Measurements from ENCODE around the gene PIGU.

PIGU gene

DNA sequence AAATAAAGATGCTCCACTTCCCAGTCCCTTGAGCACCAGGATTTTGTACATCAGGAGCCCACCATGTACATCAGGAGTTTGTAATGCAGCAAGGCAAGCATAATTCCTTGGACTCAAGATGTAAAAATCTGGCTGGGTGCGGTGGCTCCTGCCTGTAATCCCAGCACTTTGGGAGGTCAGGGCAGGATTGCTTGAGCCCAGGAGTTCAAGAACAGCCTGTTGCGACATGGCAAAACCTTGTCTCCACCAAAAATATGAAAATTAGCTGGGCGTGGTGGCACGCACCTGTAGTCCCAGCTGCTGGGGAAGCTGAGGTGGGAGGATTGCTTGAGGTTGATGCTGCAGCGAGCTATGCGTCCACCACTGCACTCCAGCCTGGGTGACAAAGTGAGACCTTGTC lies 134.5 kb downstream of the PIGU start:
- no peak for TF ChIP-seq ZNF274 (IDR thresholded peaks at IDR 0.05; ENCODE audit: low read depth, low read length)
- no peak overlapping the region for H3K4me3 ChIP-seq (ENCODE audit: low read length)

DNA sequence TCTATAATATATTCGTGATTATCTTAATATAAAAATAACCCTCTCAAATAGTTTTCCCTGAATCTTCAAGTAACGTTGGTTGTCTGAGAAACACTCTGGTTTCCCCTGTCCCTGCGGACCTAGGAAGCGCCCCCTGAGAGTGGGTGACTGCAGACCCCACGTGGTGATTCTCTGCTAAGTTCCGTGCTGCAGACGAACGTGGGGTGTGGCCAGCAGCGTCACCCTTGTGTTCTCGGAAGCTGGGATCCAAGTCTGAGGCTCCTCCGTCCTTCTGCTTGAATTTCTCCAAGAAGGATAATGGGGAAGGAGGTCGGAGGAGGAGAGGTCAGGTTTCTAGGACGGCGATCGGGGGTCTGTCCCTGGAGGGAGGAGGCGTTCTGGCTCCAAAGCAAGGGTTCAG lies 135.0 kb downstream of the PIGU start:
- TF ChIP-seq ZNF274 (IDR thresholded peaks at IDR 0.05; ENCODE audit: low read depth, low read length), result no peak
- no peak overlapping the region for H3K4me3 ChIP-seq (ENCODE audit: low read length)

DNA sequence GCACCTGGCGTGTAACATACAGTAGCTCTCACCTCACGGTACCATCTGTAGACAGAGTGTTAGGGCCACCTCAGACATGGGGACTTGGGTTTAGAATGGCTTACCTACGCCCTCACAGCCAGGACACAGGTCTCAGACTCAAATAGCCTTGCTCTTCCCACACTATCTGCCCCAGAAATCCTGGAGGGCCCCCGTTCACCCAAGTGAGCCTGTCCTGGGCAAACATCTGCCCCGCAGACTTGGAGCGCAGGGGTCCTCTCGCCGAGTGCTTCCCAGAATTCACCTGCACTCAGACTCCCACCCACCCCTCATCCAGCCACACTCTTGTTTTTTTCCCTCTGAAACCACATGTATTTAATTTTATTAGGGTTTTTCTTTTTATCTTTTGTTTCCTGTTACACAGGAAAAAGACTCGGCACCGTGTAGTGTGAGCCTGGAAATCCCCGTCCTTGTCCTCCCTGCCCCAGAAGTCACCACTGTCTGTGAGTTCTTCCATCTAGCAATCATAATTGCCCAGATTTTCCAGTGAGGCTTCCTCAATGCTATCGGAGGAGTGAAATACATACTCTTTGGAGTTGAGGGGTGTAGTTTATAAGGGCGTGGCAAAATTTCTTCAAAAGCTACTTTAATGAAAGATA lies 135.5 kb downstream of the PIGU start:
- TF ChIP-seq ZNF274 (IDR thresholded peaks at IDR 0.05; ENCODE audit: low read depth, low read length), result no peak

DNA sequence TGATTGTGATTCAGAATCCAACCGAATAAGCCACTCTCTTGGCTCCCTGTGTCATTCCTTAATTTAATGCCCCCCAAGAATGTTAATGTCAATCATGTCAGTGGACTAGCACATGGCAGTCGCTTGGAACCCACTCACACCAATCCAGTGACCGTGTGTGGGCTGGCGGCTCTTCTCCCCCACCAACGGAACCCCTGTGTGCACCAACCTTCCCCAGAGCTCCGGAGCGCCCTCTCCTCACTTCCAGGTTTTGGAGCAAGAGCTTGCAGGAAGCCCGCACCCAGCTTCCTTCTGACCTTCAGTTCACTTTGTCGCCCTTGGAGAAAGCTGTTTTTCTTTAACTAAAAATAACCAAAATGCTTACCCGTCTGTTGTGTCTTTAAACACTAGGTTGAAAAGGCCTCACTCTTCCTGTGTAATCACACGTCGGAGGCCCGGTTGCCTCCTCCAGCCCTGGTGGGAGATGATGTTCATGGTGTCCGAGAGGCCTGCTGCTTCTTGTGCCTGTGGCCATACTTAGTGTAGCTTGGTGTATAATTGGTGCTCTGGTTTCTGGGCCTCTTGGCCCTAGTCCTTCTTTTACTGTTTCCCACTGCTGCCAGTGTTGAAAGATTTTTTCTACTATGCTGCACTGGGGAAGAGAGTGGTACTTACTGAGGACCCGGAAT lies 136.2 kb downstream of the PIGU start:
- no peak for TF ChIP-seq ZNF274 (IDR thresholded peaks at IDR 0.05; ENCODE audit: low read depth, low read length)
- H3K4me3 ChIP-seq (ENCODE audit: low read length), result no peak overlapping the region

More for the DNA sequence above, 135.5 kb downstream of the PIGU start:
- no peak overlapping the region for H3K4me3 ChIP-seq (ENCODE audit: low read length)

DNA sequence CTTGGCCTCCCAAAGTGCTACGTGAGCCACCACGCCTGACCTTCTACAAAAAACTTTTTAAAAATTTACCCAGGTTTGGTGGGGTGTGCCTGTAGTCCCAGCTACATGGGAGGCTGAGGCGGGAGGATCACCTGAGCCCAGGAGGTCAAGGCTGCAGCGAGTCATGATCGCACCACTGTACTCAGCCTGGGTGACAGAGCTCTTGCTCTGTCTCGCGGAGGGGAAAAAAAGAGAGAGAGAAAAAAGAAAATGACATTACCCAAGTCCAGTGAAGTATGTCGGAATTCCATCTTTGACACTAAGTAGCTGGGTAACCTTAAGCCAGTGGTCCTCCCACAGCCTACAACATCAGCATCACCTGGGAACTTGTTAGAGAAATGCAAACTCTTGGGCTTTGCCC lies 137.1 kb downstream of the PIGU start:
- H3K4me3 ChIP-seq (ENCODE audit: low read length), result no peak overlapping the region
- TF ChIP-seq ZNF274 (IDR thresholded peaks at IDR 0.05; ENCODE audit: low read depth, low read length), result no peak

DNA sequence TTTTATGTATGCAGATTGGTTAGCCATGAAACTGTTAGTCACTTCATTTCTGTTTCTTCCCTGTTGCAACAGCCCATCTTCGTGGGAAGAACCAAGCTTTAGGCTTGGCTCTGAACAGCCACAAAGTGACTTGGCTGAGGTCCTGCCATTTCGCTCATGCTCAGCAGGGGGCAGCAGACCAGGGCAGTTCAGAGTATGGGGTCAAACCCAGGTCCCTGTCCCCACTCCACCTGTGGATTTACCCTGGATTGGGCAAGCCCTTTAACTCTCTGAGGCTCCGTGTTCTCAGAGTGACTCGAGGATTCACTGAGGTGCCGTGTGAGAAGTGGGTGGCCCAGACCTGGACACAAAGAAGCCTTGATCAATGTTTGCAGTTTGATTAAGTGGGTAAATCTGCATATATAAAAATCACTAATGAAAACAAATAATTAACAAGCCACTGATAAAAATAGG lies 138.2 kb downstream of the PIGU start:
- no peak overlapping the region for H3K4me3 ChIP-seq (ENCODE audit: low read length)
- no peak for TF ChIP-seq ZNF274 (IDR thresholded peaks at IDR 0.05; ENCODE audit: low read depth, low read length)

DNA sequence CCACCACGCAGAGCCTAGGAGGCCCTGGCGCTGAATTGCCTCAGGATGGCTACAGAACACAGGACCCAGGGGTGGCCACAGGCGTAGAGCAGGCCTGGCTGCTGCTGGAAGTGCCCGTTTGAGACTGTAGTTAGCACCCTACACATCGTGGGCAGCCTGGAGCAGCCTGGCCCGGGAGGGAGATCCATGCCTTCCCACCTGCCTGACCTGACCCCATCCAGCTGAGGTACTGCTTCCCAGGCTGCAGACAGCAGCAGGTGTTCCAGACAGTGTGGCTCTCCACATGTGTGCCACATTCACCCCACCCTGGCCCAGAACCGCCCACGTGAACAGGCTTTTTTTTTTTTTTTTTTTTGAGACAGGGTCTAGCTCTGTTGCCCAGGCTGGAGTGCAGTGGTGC lies 139.2 kb downstream of the PIGU start:
- no peak overlapping the region for H3K4me3 ChIP-seq (ENCODE audit: low read length)
- no peak for TF ChIP-seq ZNF274 (IDR thresholded peaks at IDR 0.05; ENCODE audit: low read depth, low read length)

DNA sequence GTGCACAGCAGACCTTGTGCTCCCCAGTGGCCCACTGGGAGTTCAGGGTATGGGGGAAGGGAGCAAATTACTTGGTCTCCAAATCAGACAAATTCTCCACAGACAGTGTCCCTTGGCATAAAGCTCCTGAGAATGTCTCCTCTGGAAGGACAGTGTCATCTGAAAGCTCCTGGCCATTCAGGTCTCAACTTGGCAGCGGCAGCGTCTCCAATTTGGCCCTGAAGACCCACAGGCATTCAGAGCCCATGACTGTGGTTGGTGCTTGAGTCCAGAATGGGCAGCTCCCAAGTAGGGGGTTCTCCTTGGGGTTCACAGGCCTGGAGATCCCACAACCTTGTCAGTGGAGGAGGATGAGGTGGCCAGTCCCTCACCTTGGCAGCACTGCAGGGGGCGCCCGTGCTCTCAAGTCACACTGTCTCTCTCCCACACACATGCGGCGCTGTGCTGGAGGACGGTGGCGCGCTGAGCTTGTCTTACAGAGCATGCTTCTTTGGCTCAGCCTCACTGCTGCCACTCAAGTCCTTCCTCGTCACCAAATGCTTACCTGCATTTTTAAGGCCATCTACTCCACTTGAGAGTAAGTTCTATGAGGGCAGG lies 140.0 kb downstream of the PIGU start:
- TF ChIP-seq ZNF274 (IDR thresholded peaks at IDR 0.05; ENCODE audit: low read depth, low read length), result no peak
- no peak overlapping the region for H3K4me3 ChIP-seq (ENCODE audit: low read length)

DNA sequence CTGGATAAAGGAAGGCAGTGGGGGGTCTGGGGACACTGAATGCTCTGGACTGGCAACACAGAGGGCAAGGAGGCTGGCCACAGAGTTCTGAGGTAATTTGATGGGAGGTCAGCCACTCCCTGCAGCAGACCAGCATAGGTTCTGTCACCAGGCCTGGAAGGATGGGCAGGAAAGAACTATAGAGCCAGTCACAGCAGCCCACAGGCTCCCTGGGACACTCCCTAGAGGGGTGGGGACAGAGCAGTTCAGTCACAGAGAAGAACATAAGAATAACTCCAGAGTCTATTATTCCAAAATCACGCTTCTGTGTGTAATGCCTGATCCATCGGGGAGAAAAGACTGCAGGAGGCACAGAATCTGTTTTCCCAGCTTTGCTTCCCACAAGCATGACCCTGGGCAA lies 141.0 kb downstream of the PIGU start:
- H3K4me3 ChIP-seq (ENCODE audit: low read length), result no peak overlapping the region
- no peak for TF ChIP-seq ZNF274 (IDR thresholded peaks at IDR 0.05; ENCODE audit: low read depth, low read length)

DNA sequence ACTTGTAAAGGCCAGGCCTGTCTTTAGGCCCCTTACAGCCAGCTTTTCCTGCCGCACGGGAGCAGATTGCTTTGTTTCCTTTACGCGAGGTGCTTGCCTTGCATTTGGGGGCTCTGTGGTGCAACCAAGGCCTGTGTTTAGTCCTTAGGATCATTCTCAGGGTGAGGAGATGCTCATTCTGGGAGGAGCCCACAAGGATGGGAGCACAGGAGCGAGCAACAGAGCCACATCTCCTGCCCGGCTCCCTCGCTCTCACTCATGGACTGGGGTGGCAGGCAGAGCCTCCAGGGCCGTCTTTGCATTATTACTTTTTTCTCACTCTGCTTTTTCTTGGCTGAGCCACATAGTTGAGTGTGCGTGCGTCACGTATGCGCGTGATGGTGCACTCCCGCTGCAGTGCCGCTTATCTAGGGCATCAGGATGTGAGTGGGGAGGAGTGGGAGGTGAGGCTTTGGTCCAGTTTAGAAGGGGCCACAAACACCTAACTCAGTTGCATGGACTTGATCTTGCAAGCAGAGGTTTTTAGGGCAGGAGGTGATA lies 141.5 kb downstream of the PIGU start:
- H3K4me3 ChIP-seq (ENCODE audit: low read length), result no peak overlapping the region
- no peak for TF ChIP-seq ZNF274 (IDR thresholded peaks at IDR 0.05; ENCODE audit: low read depth, low read length)

DNA sequence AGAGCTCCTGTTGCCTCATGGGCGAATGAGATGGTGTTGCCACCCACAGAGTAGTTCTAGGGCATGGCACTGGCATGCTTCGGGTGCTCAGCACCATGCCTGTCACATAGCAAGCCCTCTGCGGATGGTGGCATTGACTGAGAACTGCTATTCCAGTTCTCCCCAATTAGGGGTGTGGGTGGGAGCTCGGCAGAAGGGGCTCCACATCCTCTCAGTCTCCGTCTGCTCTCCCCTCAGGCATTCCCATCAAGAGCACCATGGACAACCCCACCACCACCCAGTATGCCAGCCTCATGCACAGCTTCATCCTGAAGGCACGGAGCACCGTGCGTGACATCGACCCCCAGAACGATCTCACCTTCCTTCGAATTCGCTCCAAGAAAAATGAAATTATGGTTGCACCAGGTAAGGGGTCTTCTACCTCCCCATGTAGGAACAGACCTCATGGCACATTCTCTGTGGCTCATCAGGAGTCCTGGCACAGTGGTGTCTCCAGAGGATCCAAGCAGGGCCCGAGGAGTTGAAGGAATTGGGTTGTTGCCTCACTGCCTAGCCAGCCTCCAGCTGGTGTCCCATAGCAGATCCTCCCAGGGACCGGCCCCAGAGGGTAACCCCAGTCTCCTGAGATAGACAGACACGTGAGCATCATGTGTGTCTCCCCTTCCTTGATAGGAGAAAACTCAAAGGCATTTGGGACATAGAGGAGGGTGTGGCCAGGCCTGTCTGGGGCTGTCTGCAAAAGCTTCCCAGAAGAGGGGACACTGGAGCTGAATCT lies 142.3 kb downstream of the PIGU start:
- TF ChIP-seq ZNF274 (IDR thresholded peaks at IDR 0.05; ENCODE audit: low read depth, low read length), result no peak
- no peak overlapping the region for H3K4me3 ChIP-seq (ENCODE audit: low read length)

DNA sequence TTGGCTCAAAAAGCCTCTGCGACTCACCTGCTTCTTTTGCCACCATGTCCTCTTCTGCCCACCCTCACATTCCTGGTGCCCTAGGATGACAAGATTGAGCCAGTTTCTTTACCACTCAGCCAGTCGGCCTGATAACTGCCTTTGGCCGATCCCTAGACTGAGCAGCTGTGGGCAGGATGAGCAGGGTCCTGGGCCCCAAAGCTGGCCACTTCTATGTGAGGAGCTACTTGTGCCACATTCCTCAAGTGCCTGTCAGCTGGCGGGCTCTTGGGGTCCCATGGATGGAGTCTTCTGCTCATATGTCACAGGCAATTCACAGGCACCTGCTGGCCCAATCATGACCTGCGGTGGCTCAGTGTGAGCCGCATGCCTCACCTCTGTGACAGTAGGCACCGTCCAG lies 144.1 kb downstream of the PIGU start:
- H3K4me3 ChIP-seq (ENCODE audit: low read length), result no peak overlapping the region
- no peak for TF ChIP-seq ZNF274 (IDR thresholded peaks at IDR 0.05; ENCODE audit: low read depth, low read length)

DNA sequence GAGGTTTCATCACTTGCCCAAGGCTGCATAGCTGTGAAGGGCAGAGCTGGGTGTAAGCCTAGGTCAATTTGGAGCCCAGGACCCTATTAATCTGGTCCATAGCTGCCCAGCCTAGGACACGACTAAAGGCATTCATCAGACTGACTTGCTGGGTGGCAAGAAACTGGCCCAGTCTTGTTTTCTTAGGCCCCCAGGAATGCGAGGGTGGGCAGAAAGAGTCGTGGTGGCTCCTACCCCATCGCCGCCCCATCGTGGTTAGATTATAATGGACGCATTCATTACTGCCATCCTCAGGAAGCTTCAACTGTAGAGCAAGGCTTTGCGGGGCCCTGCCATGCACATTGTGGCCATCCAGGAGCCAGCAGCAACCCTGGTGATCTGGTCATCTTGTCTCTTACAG lies 144.6 kb downstream of the PIGU start:
- no peak for TF ChIP-seq ZNF274 (IDR thresholded peaks at IDR 0.05; ENCODE audit: low read depth, low read length)
- no peak overlapping the region for H3K4me3 ChIP-seq (ENCODE audit: low read length)

DNA sequence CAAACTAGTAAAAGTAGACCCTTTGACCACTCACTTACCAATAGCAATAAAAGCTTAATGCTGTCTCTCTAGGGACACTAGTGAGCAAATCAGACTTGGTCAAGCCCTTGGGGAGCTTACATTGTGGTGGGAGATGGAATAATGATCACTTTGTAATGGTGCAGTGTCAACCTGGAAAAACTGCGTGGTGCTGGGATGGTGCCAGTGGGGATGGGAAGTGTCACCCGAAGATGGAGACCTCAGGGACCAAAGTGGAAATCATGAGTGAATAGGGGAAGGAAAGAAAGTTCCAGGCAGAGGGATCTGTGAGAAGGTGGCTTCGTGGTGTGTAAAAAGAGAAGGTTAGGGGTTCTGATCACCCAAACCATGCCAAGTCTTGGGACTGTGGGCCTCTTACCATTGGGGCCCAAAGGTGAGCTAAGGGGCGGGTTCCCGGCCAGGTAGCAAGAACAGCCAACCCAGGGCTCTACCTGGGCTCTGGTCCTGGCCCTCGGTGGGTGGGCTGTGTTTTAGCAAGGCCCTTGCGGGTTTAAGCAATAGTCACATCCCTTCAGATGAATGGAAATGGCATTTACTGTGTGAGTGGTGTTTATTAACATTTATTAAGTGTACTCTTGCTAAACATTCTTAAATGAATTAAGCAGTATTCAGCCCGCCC lies 145.2 kb downstream of the PIGU start:
- H3K4me3 ChIP-seq (ENCODE audit: low read length), result no peak overlapping the region
- TF ChIP-seq ZNF274 (IDR thresholded peaks at IDR 0.05; ENCODE audit: low read depth, low read length), result no peak

All from GM08714 (cell line).